Measurements from ENCODE around the gene ARL13A.
"Not testable (repeated sequence)": the region's sequence is repeated elsewhere in the genome, so short reads cannot be mapped to it uniquely, and the experiment has no call there.

Gene ARL13A

GRCh38 chrX:100990139-100990538 is 20.6 kb downstream of the ARL13A start:
- DNase-seq (ENCODE audit: low read depth in 2 of 2), result no peak

GRCh38 chrX:100994352-100995281 is 25.1 kb downstream of the ARL13A start:
- DNase-seq (ENCODE audit: low read depth in 2 of 2), result no peak

GRCh38 chrX:100995469-100995868 is 26.0 kb downstream of the ARL13A start:
- peak in 1 of 2 donors; percentile 5 for DNase-seq (ENCODE audit: low read depth in 2 of 2)

GRCh38 chrX:100999451-100999850 is 29.9 kb downstream of the ARL13A start:
- no peak for DNase-seq (ENCODE audit: low read depth in 2 of 2)

GRCh38 chrX:101009090-101009489 is 39.6 kb downstream of the ARL13A start:
- DNase-seq (ENCODE audit: low read depth in 2 of 2), result no peak

- not testable (repeated sequence) for DNase-seq (ENCODE audit: low read depth in 2 of 2)
Measured at GRCh38 chrX:101012031-101012430, 42.5 kb downstream of the ARL13A start.

GRCh38 chrX:101022020-101022419 is 52.5 kb downstream of the ARL13A start:
- DNase-seq (ENCODE audit: low read depth in 2 of 2), result no peak

- DNase-seq (ENCODE audit: low read depth in 2 of 2), result no peak
Measured at GRCh38 chrX:101025126-101025525, 55.6 kb downstream of the ARL13A start.

- no peak for DNase-seq (ENCODE audit: low read depth in 2 of 2)
Measured at GRCh38 chrX:101028562-101028961, 59.1 kb downstream of the ARL13A start.

- DNase-seq (ENCODE audit: low read depth in 2 of 2), result no peak
Measured at GRCh38 chrX:101029665-101030064, 60.2 kb downstream of the ARL13A start.

GRCh38 chrX:101037231-101037630 is 67.7 kb downstream of the ARL13A start:
- DNase-seq (ENCODE audit: low read depth in 2 of 2), result no peak

- no peak for DNase-seq (ENCODE audit: low read depth in 2 of 2)
Measured at GRCh38 chrX:101040197-101040596, 70.7 kb downstream of the ARL13A start.
